K562 (cell line): Measurements from ENCODE around the gene LPIN3. TPM values are rescaled to one million over a fixed set of nuclear protein-coding genes. Genes with fewer than 3 reads are reported as not detected.

Experiments
- ATAC-seq: fragments of 200-7000 bp; cut with Tn5 transposase; 3 replicates; pipeline ENCODE4 v1.9.1; 2020; ENCODE audit warnings: moderate library complexity
- BruUV-seq: library from RNA; stranded (reverse); fragments of 400-500 nt; replicated peaks from 2 replicates; lab custom pipeline; 2021; lab: Mats Ljungman, UMichigan
- CTCF ChIA-PET: fragments of 300-600 bp; formaldehyde crosslinking; extraction: SDS; loops from one replicate; lab custom pipeline; 2021; ENCODE audit warnings: low intra/inter-chr PET ratio; lab: Yijun Ruan, JAX
- POLR2A ChIA-PET: fragments of 300-600, 350-650 bp; sonication (Branson Sonifier 250); formaldehyde crosslinking; extraction: SDS; loops from one replicate; lab custom pipeline; 2021; ENCODE audit warnings: antibody characterized with exemption, inconsistent platforms; lab: Yijun Ruan, JAX
- DNase-seq, 4 experiments: peaks; one replicate each; pipeline versions ENCODE4 v3.0.0 to v3.0.0-alpha.2; 2011 to 2018; ENCODE audit warnings: low spot score in 3 of 4, mixed read lengths in 3 of 4; ENCODE audit errors: extremely low read depth in 1 of 4
- FAIRE-seq: peaks from 2 replicates; lab custom pipeline; 2011; peaks lifted over from hg19 to GRCh38; lab: Jason Lieb, UNC
- H2AFZ ChIP-seq: 2 replicates; pipeline ENCODE4 v1.6.0; 2011; ENCODE audit warnings: low read depth, low read length, control low read depth, inconsistent platforms
- H3K27ac ChIP-seq: fragments of 200-600 bp; 3 replicates; pipeline ENCODE4 v1.8.0; 2011; ENCODE audit warnings: low read depth, mild to moderate bottlenecking, control low read depth, inconsistent platforms, low read length, moderate library complexity, mixed read lengths; ENCODE audit errors: extremely low read depth
- H3K27me3 ChIP-seq, 2 experiments: fragments of 300-600 bp in 1 of 2; 2 replicates in 1 of 2; 3 replicates in 1 of 2; pipeline versions ENCODE4 v1.6.0 to v1.8.0; 2011; ENCODE audit warnings: inconsistent platforms in 2 of 2, low read length in 2 of 2, mild to moderate bottlenecking in 1 of 2, mixed read lengths in 1 of 2, moderate library complexity in 1 of 2; ENCODE audit not compliant: control insufficient read depth in 2 of 2, insufficient read depth in 2 of 2
- H3K36me3 ChIP-seq: fragments of 300-600 bp; 3 replicates; pipeline ENCODE4 v1.8.0; 2011; ENCODE audit warnings: mild to moderate bottlenecking, low read length, inconsistent platforms; ENCODE audit not compliant: control insufficient read depth, insufficient read depth
- H3K4me1 ChIP-seq, 2 experiments: fragments of 200-600 bp in 1 of 2; replicated peaks in 1 of 2; 2 replicates in 1 of 2; 3 replicates in 1 of 2; pipeline versions ENCODE4 v1.5.1 to v1.8.0; 2011; ENCODE audit warnings: inconsistent platforms in 2 of 2, low read length in 2 of 2, mild to moderate bottlenecking in 1 of 2, mixed read lengths in 1 of 2, moderate library complexity in 1 of 2; ENCODE audit not compliant: control insufficient read depth in 2 of 2, insufficient read depth in 2 of 2
- H3K4me2 ChIP-seq: 2 replicates; pipeline ENCODE4 v1.6.1; 2011; ENCODE audit warnings: low read length, control low read depth, inconsistent platforms, mixed read lengths; ENCODE audit not compliant: insufficient read depth
- H3K4me3 ChIP-seq: fragments of 200-600 bp; sonication (generic), shearing (Covaris generic); 2 replicates; pipeline ENCODE4 v1.5.1; 2016; ENCODE audit warnings: control low read depth, inconsistent platforms
- H3K79me2 ChIP-seq: fragments of 200-600 bp; 3 replicates; pipeline ENCODE4 v1.8.0; 2011; ENCODE audit warnings: low read length, inconsistent platforms; ENCODE audit not compliant: control insufficient read depth, insufficient read depth
- H3K9ac ChIP-seq, 2 experiments: 2 replicates each; pipeline versions ENCODE4 v1.6.0 to v1.6.1; 2011; ENCODE audit warnings: low read depth in 2 of 2, low read length in 2 of 2, control low read depth in 1 of 2, inconsistent platforms in 1 of 2, mild to moderate bottlenecking in 1 of 2, mixed read lengths in 1 of 2; ENCODE audit not compliant: insufficient read depth in 1 of 2
- H3K9me1 ChIP-seq: one replicate; pipeline ENCODE4 v1.6.0; 2011; ENCODE audit warnings: inconsistent platforms, mild to moderate bottlenecking, low read length, moderate library complexity; ENCODE audit not compliant: control insufficient read depth, insufficient read depth
- H3K9me3 ChIP-seq: replicated peaks from 2 replicates; pipeline ENCODE4 v1.5.1; 2011; ENCODE audit warnings: low read depth, low read length, inconsistent platforms; ENCODE audit not compliant: control insufficient read depth, insufficient read depth
- H4K20me1 ChIP-seq: replicated peaks from 2 replicates; pipeline ENCODE4 v1.6.1; 2011; ENCODE audit warnings: low read length, inconsistent platforms, mixed read lengths; ENCODE audit not compliant: control insufficient read depth, insufficient read depth
- EP400 ChIP-seq: fragments of 450-650 bp; IDR thresholded peaks from 2 replicates; pipeline ENCODE4 v1.6.1; 2017; ENCODE audit warnings: antibody characterized with exemption, mild to moderate bottlenecking, moderate library complexity
- NCOA6 ChIP-seq: fragments of 450-650 bp; IDR thresholded peaks from 2 replicates; pipeline ENCODE4 v1.6.1; 2017; ENCODE audit warnings: mild to moderate bottlenecking
- NUFIP1 ChIP-seq: fragments of 450-650 bp; IDR thresholded peaks from 2 replicates; pipeline ENCODE4 v1.6.1; 2018; ENCODE audit not compliant: partially characterized antibody
- RBM22 ChIP-seq: fragments of 200-400 bp; formaldehyde crosslinking; IDR thresholded peaks from 2 replicates; pipeline ENCODE4 v1.6.1; 2018; ENCODE audit warnings: low read length, low read depth; ENCODE audit not compliant: poor library complexity, severe bottlenecking
- STAT5A ChIP-seq: IDR thresholded peaks from 2 replicates; pipeline ENCODE4 v1.6.1; 2012; ENCODE audit warnings: low read length, inconsistent platforms, borderline replicate concordance
- TRIM24 ChIP-seq, 2 experiments: fragments of 450-650 bp; IDR thresholded peaks; 2 replicates each; pipeline ENCODE4 v1.6.1; 2016
- ZNF224 ChIP-seq: sonication (generic); formaldehyde crosslinking; IDR thresholded peaks from 2 replicates; pipeline ENCODE4 v1.8.0; 2022; ENCODE audit warnings: mild to moderate bottlenecking, missing genetic modification reagents
- ZNF764 ChIP-seq: fragments of 250-450 bp; sonication (Bioruptor Pico); IDR thresholded peaks from 2 replicates; pipeline ENCODE4 v1.4.0; 2020; ENCODE audit warnings: low read depth, mild to moderate bottlenecking, moderate library complexity
- WGBS: fragments of 100-300 bp; shearing (Covaris generic); methylation state at CpG from one replicate; pipeline ENCODE4 v1.1.6; 2016; ENCODE audit warnings: low coverage, mixed read lengths; ENCODE audit not compliant: insufficient coverage; ENCODE audit errors: missing lambda C conversion rate; 5-methylcytosine and 5-hydroxymethylcytosine counted together
- in situ Hi-C: fragments of 300-500 bp; cut with MboI; formaldehyde crosslinking; loops from 4 replicates; pipeline ENCODE4 v1.15.0; 2018; ENCODE audit warnings: inconsistent platforms, mixed read lengths
- intact Hi-C: fragments of 100-400 bp; cut with micrococcal nuclease; formaldehyde crosslinking; loops from 2 replicates; pipeline ENCODE4 v1.14.2; 2022
- polyA plus RNA-seq, 8 experiments: library from polyadenylated mRNA; depleted of rRNA in 4 of 8; stranded (reverse) in 5 of 8; unstranded in 3 of 8; fragments of >200 nt; fragmentation: Nextera tagmentation in 2 of 8; fragmentation: Illumina TruSeq in 1 of 8; extraction: Ambion mirVana in 2 of 8; extraction: Trizol in 1 of 8; gene quantifications; 2 replicates each; pipeline versions ENCODE4 v1.2.1 to v1.2.3, GENCODE V29; 2011 to 2014; ENCODE audit warnings: inconsistent platforms in 1 of 8, missing spikeins in 1 of 8
- total RNA-seq, 7 experiments: library from RNA; depleted of rRNA in 6 of 7; stranded (reverse); fragments of >200 nt in 6 of 7; fragmentation: Illumina TruSeq in 2 of 7; extraction: Trizol in 2 of 7; gene quantifications; 2 replicates each; pipeline versions ENCODE4 v1.2.1 to v1.2.3, GENCODE V29; 2011 to 2021; ENCODE audit warnings: low replicate concordance in 1 of 7
- TF ChIP-seq, protein P1 (sequence below): fragments of 450-650 bp; formaldehyde crosslinking; IDR thresholded peaks from 2 replicates; pipeline ENCODE4 v1.4.0; 2020; ENCODE audit warnings: mild to moderate bottlenecking, moderate library complexity
- TF ChIP-seq, protein P2 (sequence below): fragments of 150-350 bp; conservative IDR thresholded peaks from 2 replicates; pipeline ENCODE4 v1.6.1; 2014; ENCODE audit warnings: low read length

The LPIN3 gene
- total and polyA plus RNA-seq, 9 of the 15 experiments (the other 6 are each of a cell fraction or from before 2014, with no cell fraction given): 2.2 to 10.4 (median 5.9) TPM

GRCh38 chr20:41364236-41364855 lies 23.7 kb downstream of the LPIN3 start:
- H2AFZ ChIP-seq: no peak overlapping the region
- H3K27me3 ChIP-seq: peaks cover 34 to 68% of the 10 kb centered on the region in 2 experiments; a peak in 4 of 5 replicates
- no peak for TF ChIP-seq ZNF764 (CRISPR knock-in tag)
- H3K79me2 ChIP-seq: no peaks in the 10 kb centered on the region
- BruUV-seq: no TSS peak
- in situ Hi-C loops (no loop called here), intact Hi-C loops (no loop called here)
- no peak overlapping the region for H3K4me2 ChIP-seq
- ChIA-PET CTCF (no interaction called here), POLR2A (interaction anchor here (0.6 kb wide), 1 partner anchor 251 kb away, joined by 3 read pairs; no protein-coding TSS in a partner anchor)
- H3K27ac ChIP-seq: no peak overlapping the region
- no peak for DNase-seq
- H3K4me3 ChIP-seq: no peak overlapping the region
- WGBS: 0% methylated on average over 8 of the region's 13 CpGs
- no peaks in the 10 kb centered on the region for H3K9me1 ChIP-seq
- peaks cover 0 to 38% of the 10 kb centered on the region in 2 experiments; a peak in 2 of 5 replicates for H3K4me1 ChIP-seq
- H3K36me3 ChIP-seq: no peaks in the 10 kb centered on the region
- H3K9ac ChIP-seq: no peak overlapping the region
- peaks cover 31% of the 10 kb centered on the region for H4K20me1 ChIP-seq
- no peak for ATAC-seq
- FAIRE-seq: no peak
- no peaks in the 10 kb centered on the region for H3K9me3 ChIP-seq

DNA sequence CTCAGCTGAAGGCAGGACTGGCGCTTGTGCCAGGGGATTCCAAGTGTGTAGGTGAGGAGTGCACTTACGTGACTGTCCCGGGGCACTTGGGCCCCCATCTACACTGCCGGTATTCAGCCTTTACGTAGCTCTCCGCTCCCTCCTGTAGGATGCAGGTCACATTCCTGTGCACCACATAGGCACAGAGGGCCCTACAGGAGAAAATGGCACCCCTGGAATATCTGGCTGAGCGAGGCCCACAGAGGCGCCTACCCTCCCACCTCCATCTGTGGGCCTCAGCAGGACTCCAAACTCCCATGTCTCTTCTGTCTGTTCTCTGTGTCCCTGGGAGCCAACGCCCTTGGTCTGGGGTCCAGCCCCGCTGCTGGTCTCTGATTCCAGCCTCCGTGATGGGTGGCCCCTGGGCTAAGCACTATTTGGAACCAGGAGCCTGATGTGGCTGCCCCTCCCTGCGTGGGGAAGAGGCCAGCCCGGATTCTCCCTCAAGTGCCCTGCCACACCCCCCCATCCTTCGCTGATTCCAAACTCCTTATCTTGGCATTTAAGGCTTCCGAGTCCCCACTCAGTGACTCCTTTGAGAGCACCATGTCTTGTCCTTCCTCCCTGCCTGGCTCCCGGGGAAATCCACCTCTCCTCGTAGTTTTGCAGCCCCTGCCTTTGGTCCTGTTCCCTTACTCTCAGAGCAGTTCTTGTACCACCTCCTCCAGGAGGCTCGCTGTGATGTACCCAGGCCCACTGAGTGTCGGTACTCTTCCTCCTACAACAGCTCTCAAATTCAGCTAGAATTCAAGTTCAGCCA lies 24.5 kb downstream of the LPIN3 start:
- H3K9me3 ChIP-seq: no peaks in the 10 kb centered on the region
- no peak for TF ChIP-seq NCOA6
- TF ChIP-seq STAT5A: no peak
- TF ChIP-seq RBM22: no peak
- TF ChIP-seq EP400: no peak
- TF ChIP-seq TRIM24 (IDR thresholded peaks at IDR 0.05): no peak
- no peak for TF ChIP-seq NUFIP1
- TF ChIP-seq, protein P1, sequence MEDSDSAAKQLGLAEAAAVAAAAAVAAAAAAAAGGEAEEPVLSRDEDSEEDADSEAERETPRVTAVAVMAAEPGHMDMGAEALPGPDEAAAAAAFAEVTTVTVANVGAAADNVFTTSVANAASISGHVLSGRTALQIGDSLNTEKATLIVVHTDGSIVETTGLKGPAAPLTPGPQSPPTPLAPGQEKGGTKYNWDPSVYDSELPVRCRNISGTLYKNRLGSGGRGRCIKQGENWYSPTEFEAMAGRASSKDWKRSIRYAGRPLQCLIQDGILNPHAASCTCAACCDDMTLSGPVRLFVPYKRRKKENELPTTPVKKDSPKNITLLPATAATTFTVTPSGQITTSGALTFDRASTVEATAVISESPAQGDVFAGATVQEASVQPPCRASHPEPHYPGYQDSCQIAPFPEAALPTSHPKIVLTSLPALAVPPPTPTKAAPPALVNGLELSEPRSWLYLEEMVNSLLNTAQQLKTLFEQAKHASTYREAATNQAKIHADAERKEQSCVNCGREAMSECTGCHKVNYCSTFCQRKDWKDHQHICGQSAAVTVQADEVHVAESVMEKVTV (CRISPR knock-in tag): no peak
- TF ChIP-seq, protein P2, sequence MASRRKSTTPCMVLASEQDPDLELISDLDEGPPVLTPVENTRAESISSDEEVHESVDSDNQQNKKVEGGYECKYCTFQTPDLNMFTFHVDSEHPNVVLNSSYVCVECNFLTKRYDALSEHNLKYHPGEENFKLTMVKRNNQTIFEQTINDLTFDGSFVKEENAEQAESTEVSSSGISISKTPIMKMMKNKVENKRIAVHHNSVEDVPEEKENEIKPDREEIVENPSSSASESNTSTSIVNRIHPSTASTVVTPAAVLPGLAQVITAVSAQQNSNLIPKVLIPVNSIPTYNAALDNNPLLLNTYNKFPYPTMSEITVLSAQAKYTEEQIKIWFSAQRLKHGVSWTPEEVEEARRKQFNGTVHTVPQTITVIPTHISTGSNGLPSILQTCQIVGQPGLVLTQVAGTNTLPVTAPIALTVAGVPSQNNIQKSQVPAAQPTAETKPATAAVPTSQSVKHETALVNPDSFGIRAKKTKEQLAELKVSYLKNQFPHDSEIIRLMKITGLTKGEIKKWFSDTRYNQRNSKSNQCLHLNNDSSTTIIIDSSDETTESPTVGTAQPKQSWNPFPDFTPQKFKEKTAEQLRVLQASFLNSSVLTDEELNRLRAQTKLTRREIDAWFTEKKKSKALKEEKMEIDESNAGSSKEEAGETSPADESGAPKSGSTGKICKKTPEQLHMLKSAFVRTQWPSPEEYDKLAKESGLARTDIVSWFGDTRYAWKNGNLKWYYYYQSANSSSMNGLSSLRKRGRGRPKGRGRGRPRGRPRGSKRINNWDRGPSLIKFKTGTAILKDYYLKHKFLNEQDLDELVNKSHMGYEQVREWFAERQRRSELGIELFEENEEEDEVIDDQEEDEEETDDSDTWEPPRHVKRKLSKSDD: no peak
- no peak for TF ChIP-seq ZNF224 (CRISPR knock-in tag)
- TF ChIP-seq, all 486 proteins: peak for 0
- Histone ChIP-seq H3K79me2 (no peaks in the 10 kb centered on the region), H3K9me1 (no peaks in the 10 kb centered on the region), H2AFZ (no peak overlapping the region), H3K27ac (no peak overlapping the region), H3K9ac (no peak overlapping the region), H3K4me3 (no peak overlapping the region), H3K4me2 (no peak overlapping the region), H3K36me3 (no peaks in the 10 kb centered on the region), H3K27me3 (peaks cover 37 to 73% of the 10 kb centered on the region in 2 experiments; a peak in 4 of 5 replicates), H3K4me1 (peaks cover 0 to 38% of the 10 kb centered on the region in 2 experiments; a peak in 2 of 5 replicates), H4K20me1 (peaks cover 32% of the 10 kb centered on the region)
- ChIA-PET POLR2A (interaction anchor here (0.6 kb wide), 1 partner anchor 250 kb away, joined by 3 read pairs; no protein-coding TSS in a partner anchor), CTCF (no interaction called here)
- BruUV-seq: no TSS peak
- FAIRE-seq (no peak), ATAC-seq (no peak), DNase-seq (no peak)
- in situ Hi-C loops: no loop called here
- WGBS: 1% methylated on average over 18 of the region's 19 CpGs
- intact Hi-C loops: no loop called here
